ENCODE measurements around the gene PHKA1.

- TF ChIP-seq CTCF (IDR thresholded peaks at IDR 0.05; ENCODE audit: low read depth, low read length, poor library complexity, severe bottlenecking) (no peak), EZH2phosphoT487 (IDR thresholded peaks at IDR 0.05; ENCODE audit: borderline replicate concordance, low read length) (no peak)
Measured at GRCh38 chrX:72694170-72694569, 19.9 kb downstream of the PHKA1 start.
